RWPE1 (cell line): ENCODE data around the gene ESRRG.

Source experiments
- CTCF ChIA-PET: fragments of 350-600 bp; sonication (Branson Sonifier 250); formaldehyde crosslinking; extraction: SDS; loops from one replicate; lab custom pipeline; 2021; lab: Yijun Ruan, JAX
- POLR2A ChIA-PET: fragments of 400-600 bp; formaldehyde crosslinking; extraction: SDS; loops from one replicate; lab custom pipeline; 2020; ENCODE audit warnings: antibody characterized with exemption; ENCODE audit not compliant: low non-redundant PET; lab: Yijun Ruan, JAX
- DNase-seq: peaks from one replicate; pipeline ENCODE4 v3.0.0; 2012; ENCODE audit warnings: low spot score
- H3K27ac ChIP-seq: fragments of 450-650 bp; 2 replicates; pipeline ENCODE4 v1.5.1; 2017
- TF ChIP-seq, protein P1 (sequence below): fragments of 450-650 bp; conservative IDR thresholded peaks from 2 replicates; pipeline ENCODE4 v1.5.1; 2017; ENCODE audit warnings: low read depth, mild to moderate bottlenecking

Gene ESRRG

GRCh38 chr1:216660561-216660960 is 62.7 kb downstream of the ESRRG start:
- CTCF ChIA-PET: no interaction called here

GRCh38 chr1:216653001-216653400 is 70.2 kb downstream of the ESRRG start:
- H3K27ac ChIP-seq: no peak overlapping the region
- DNase-seq: no peak
- CTCF ChIA-PET: no interaction called here
- TF ChIP-seq, protein P1, sequence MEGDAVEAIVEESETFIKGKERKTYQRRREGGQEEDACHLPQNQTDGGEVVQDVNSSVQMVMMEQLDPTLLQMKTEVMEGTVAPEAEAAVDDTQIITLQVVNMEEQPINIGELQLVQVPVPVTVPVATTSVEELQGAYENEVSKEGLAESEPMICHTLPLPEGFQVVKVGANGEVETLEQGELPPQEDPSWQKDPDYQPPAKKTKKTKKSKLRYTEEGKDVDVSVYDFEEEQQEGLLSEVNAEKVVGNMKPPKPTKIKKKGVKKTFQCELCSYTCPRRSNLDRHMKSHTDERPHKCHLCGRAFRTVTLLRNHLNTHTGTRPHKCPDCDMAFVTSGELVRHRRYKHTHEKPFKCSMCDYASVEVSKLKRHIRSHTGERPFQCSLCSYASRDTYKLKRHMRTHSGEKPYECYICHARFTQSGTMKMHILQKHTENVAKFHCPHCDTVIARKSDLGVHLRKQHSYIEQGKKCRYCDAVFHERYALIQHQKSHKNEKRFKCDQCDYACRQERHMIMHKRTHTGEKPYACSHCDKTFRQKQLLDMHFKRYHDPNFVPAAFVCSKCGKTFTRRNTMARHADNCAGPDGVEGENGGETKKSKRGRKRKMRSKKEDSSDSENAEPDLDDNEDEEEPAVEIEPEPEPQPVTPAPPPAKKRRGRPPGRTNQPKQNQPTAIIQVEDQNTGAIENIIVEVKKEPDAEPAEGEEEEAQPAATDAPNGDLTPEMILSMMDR: no peak
- POLR2A ChIA-PET: no interaction called here

More at GRCh38 chr1:216660561-216660960, 62.7 kb downstream of the ESRRG start:
- POLR2A ChIA-PET: no interaction called here
- TF ChIP-seq, protein P1: no peak
- no peak overlapping the region for H3K27ac ChIP-seq
- no peak for DNase-seq

- DNase-seq: no peak
- ChIA-PET POLR2A (no interaction called here), CTCF (no interaction called here)
- TF ChIP-seq, protein P1: no peak
- H3K27ac ChIP-seq: no peak overlapping the region
Measured at GRCh38 chr1:216651826-216652418, 71.3 kb downstream of the ESRRG start.

DNA sequence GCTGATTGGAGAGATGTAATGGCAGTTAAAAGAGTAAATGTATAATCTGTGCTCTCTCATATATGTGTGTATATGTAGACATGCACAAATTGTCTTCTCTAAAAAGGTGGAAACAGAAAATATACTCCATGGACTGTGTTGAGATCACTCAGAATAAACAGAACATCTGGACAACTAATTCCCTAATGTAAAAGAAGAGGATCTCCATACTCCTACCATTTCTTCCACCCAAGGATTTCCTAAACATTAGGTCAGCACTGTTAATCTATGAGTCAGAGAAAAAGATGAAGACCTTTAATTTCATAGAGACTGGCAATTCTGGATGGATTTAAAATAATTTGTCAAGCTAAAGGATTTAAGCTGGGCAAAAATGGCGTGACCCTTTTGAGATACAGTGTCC is 80.1 kb downstream of the ESRRG start:
- no peak overlapping the region for H3K27ac ChIP-seq
- DNase-seq: no peak
- ChIA-PET POLR2A (no interaction called here), CTCF (no interaction called here)
- TF ChIP-seq, protein P1: no peak

DNA sequence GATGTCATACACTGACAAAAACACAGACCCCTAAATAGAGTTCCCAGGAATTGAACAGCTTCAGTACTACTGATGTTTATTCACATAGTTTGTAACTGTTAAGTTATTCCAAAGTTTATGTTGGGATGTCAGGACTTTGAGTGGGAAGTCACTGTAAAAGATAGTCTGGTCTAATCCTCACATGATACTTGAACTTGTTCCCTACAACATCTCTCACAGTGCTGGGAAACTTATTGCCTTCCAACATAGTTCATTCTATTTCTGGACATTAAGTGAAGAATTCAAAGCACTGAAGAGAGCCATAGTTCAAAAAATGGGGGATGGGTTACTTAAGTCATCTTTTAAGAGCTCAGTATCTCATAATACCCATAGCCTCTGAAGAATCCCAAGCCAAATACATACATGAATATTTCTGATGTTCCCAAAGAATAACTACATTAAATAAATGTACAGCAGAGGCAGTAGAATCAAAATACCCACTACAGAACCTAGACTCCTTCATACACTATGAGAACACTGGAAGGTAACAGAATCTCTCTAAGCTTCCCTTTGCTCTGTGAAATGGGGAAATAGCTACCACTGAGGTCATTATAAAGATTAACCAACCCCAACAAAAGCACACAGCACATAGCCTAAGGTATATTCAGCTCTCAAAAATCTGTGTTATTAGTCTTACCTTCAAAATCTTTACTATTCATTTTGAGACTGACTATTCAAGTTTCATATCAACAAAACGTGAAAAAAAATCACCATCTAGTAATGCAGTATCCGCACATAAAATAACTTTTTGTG is 81.4 kb downstream of the ESRRG start:
- TF ChIP-seq, protein P1: no peak
- no peak for DNase-seq
- ChIA-PET POLR2A (no interaction called here), CTCF (no interaction called here)
- no peak overlapping the region for H3K27ac ChIP-seq

DNA sequence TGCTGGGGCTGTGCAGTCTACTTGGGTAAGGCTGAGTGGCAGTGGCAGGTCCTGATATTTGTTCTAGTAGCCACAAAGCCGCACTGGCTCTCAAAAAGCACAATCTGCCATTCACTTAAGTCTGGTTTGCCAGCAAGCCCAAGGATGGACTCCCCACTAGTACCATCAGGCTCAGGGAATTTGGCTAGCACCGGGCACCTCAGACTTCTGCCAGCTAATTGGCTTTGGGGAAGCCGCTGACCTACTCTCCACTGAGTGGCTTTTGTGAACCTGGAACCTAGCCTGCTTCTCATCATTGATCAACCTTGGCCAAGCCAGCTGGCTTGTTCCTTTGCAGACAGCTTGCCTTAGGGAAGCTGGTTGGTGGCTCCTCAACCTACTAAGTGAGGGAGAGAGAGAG is 83.1 kb downstream of the ESRRG start:
- CTCF ChIA-PET: no interaction called here
- POLR2A ChIA-PET: no interaction called here
- no peak for DNase-seq
- TF ChIP-seq, protein P1: no peak
- H3K27ac ChIP-seq: no peak overlapping the region
